ENCODE results near the gene BRD3.

BRD3 gene

GRCh38 chr9:133987946-133988665, 79.7 kb downstream of the BRD3 start:
- no peak for DNase-seq (ENCODE audit: low read depth)
- TF ChIP-seq CTCF (conservative IDR thresholded peaks at IDR 0.05; ENCODE audit: control insufficient read depth, insufficient read depth, low read depth, low read length), result no peak
- no peak overlapping the region for H3K4me3 ChIP-seq (ENCODE audit: control insufficient read depth, low read depth, low read length)

- DNase-seq (ENCODE audit: low read depth), result no peak
- TF ChIP-seq CTCF (conservative IDR thresholded peaks at IDR 0.05; ENCODE audit: control insufficient read depth, insufficient read depth, low read depth, low read length), result no peak
- no peak overlapping the region for H3K4me3 ChIP-seq (ENCODE audit: control insufficient read depth, low read depth, low read length)
Measured at GRCh38 chr9:133987446-133987788, 80.4 kb downstream of the BRD3 start.

GRCh38 chr9:133986774-133987445, 80.9 kb downstream of the BRD3 start:
- TF ChIP-seq CTCF (conservative IDR thresholded peaks at IDR 0.05; ENCODE audit: control insufficient read depth, insufficient read depth, low read depth, low read length), result no peak
- DNase-seq (ENCODE audit: low read depth), result no peak

GRCh38 chr9:133986061-133986460, 81.8 kb downstream of the BRD3 start:
- no peak for TF ChIP-seq CTCF (conservative IDR thresholded peaks at IDR 0.05; ENCODE audit: control insufficient read depth, insufficient read depth, low read depth, low read length)
- DNase-seq (ENCODE audit: low read depth), result no peak
- no peak overlapping the region for H3K4me3 ChIP-seq (ENCODE audit: control insufficient read depth, low read depth, low read length)

More at GRCh38 chr9:133986774-133987445, 80.9 kb downstream of the BRD3 start:
- no peak overlapping the region for H3K4me3 ChIP-seq (ENCODE audit: control insufficient read depth, low read depth, low read length)

GRCh38 chr9:133982971-133983720, 84.7 kb downstream of the BRD3 start:
- no peak for DNase-seq (ENCODE audit: low read depth)
- H3K4me3 ChIP-seq (ENCODE audit: control insufficient read depth, low read depth, low read length), result no peak overlapping the region
- no peak for TF ChIP-seq CTCF (conservative IDR thresholded peaks at IDR 0.05; ENCODE audit: control insufficient read depth, insufficient read depth, low read depth, low read length)

- no peak overlapping the region for H3K4me3 ChIP-seq (ENCODE audit: control insufficient read depth, low read depth, low read length)
- no peak for DNase-seq (ENCODE audit: low read depth)
- TF ChIP-seq CTCF (conservative IDR thresholded peaks at IDR 0.05; ENCODE audit: control insufficient read depth, insufficient read depth, low read depth, low read length), result no peak
Measured at GRCh38 chr9:133981958-133982681, 85.7 kb downstream of the BRD3 start.

Measured in fibroblast of mammary gland (primary cell).